IPS DF 19.7 (cell line): ENCODE measurements around the gene MLLT1.

Experiments used
- DNase-seq: peaks from one replicate; pipeline ENCODE4 v3.0.0-alpha.2; 2013; ENCODE audit warnings: low read depth, low spot score

MLLT1 gene

GRCh38 chr19:6274756-6275155, 5.0 kb downstream of the MLLT1 start:
- no peak for DNase-seq

GRCh38 chr19:6273701-6274601, 5.8 kb downstream of the MLLT1 start:
- no peak for DNase-seq

GRCh38 chr19:6272913-6273600, 6.7 kb downstream of the MLLT1 start:
- DNase-seq: no peak

- no peak for DNase-seq
Measured at GRCh38 chr19:6272411-6272791, 7.4 kb downstream of the MLLT1 start.

GRCh38 chr19:6271721-6272410, 7.9 kb downstream of the MLLT1 start:
- DNase-seq: no peak

- DNase-seq: no peak
Measured at GRCh38 chr19:6271251-6271650, 8.5 kb downstream of the MLLT1 start.

- no peak for DNase-seq
Measured at GRCh38 chr19:6270822-6271221, 9.0 kb downstream of the MLLT1 start.

GRCh38 chr19:6270076-6270745, 9.6 kb downstream of the MLLT1 start:
- no peak for DNase-seq

GRCh38 chr19:6269101-6269886, 10.5 kb downstream of the MLLT1 start:
- DNase-seq: no peak

GRCh38 chr19:6268382-6268771, 11.4 kb downstream of the MLLT1 start:
- DNase-seq: no peak

GRCh38 chr19:6267552-6268381, 12.0 kb downstream of the MLLT1 start:
- DNase-seq: no peak

- no peak for DNase-seq
Measured at GRCh38 chr19:6264803-6265202, 15.0 kb downstream of the MLLT1 start.

GRCh38 chr19:6263735-6264444, 15.9 kb downstream of the MLLT1 start:
- no peak for DNase-seq

GRCh38 chr19:6263306-6263705, 16.5 kb downstream of the MLLT1 start:
- no peak for DNase-seq

GRCh38 chr19:6262519-6262918, 17.3 kb downstream of the MLLT1 start:
- no peak for DNase-seq

GRCh38 chr19:6261883-6262282, 17.9 kb downstream of the MLLT1 start:
- DNase-seq: no peak

- no peak for DNase-seq
Measured at GRCh38 chr19:6260912-6261650, 18.7 kb downstream of the MLLT1 start.

- no peak for DNase-seq
Measured at GRCh38 chr19:6260376-6260775, 19.4 kb downstream of the MLLT1 start.

GRCh38 chr19:6259312-6259861, 20.4 kb downstream of the MLLT1 start:
- no peak for DNase-seq
